HepG2 (cell line): Measurements from ENCODE around the gene PLSCR5. TPM values are rescaled to one million over a fixed set of nuclear protein-coding genes. Genes with fewer than 3 reads are reported as not detected.

Experiments
- HMGA1 ChIP-seq: sonication (generic); formaldehyde crosslinking; conservative IDR thresholded peaks from 2 replicates; pipeline ENCODE4 v1.4.0; 2020; ENCODE audit warnings: missing genetic modification reagents
- HMGXB4 ChIP-seq, 2 experiments: sonication (generic) in 1 of 2; formaldehyde crosslinking in 1 of 2; IDR thresholded peaks; 2 replicates each; pipeline versions ENCODE4 v1.4.0 to v1.6.1; 2018 to 2020; ENCODE audit warnings: missing genetic modification reagents in 2 of 2, borderline replicate concordance in 1 of 2, low read depth in 1 of 2, mild to moderate bottlenecking in 1 of 2, missing biosample characterization in 1 of 2
- KIAA2018 ChIP-seq: sonication (generic); formaldehyde crosslinking; IDR thresholded peaks from 2 replicates; pipeline ENCODE4 v1.5.0; 2020; ENCODE audit warnings: mild to moderate bottlenecking, missing genetic modification reagents, borderline replicate concordance
- MEF2D ChIP-seq: sonication (generic); formaldehyde crosslinking; IDR thresholded peaks from 2 replicates; pipeline ENCODE4 v1.5.1; 2020; ENCODE audit warnings: mild to moderate bottlenecking, missing genetic modification reagents
- ZBTB40 ChIP-seq, 2 experiments: fragments of 450-650 bp in 1 of 2; sonication (generic) in 1 of 2; formaldehyde crosslinking in 1 of 2; IDR thresholded peaks; 2 replicates each; pipeline versions ENCODE4 v1.6.1 to v1.8.0; 2016 to 2022; ENCODE audit warnings: antibody characterized with exemption in 1 of 2, mild to moderate bottlenecking in 1 of 2, missing genetic modification reagents in 1 of 2
- polyA plus RNA-seq, 8 experiments: library from polyadenylated mRNA; depleted of rRNA in 3 of 8; stranded (reverse) in 7 of 8; unstranded in 1 of 8; fragments of >200 nt; fragmentation: Illumina TruSeq in 4 of 8; extraction: Trizol in 4 of 8; gene quantifications; 2 replicates each; pipeline versions ENCODE4 v1.2.1 to v1.2.3, GENCODE V29; 2011 to 2016; ENCODE audit warnings: low read depth in 4 of 8, missing spikeins in 1 of 8, mixed read lengths in 1 of 8; ENCODE audit not compliant: insufficient read depth in 1 of 8
- total RNA-seq, 5 experiments: library from RNA; depleted of rRNA; stranded (reverse); fragments of >200 nt; fragmentation: Illumina TruSeq; extraction: Trizol; gene quantifications; 2 replicates each; pipeline ENCODE4 v1.2.3, GENCODE V29; 2016; ENCODE audit warnings: low read depth in 1 of 5

PLSCR5 gene
- total and polyA plus RNA-seq, 2 of the 13 experiments (the other 11 are each of a cell fraction or from before 2014, with no cell fraction given), result 0.50 TPM; not detected in 1

- TF ChIP-seq KIAA2018 (CRISPR knock-in tag) (no peak), MEF2D (0 out of 2 replicates have a peak, but pooled peaks have one; percentile 45), HMGA1 (CRISPR knock-in tag) (no peak), HMGXB4 (CRISPR knock-in tag; IDR thresholded peaks at IDR 0.05; ENCODE audit: borderline replicate concordance in 1 of 2, low read depth in 1 of 2) (no peak; a peak in 1 of 4 replicates), ZBTB40 (IDR thresholded peaks at IDR 0.05) (no peak), ZBTB40 (CRISPR knock-in tag; IDR thresholded peaks at IDR 0.05) (no peak; the same call in 1 of the 2 replicates)
Measured at GRCh38 chr3:146581080-146581601, 24.0 kb downstream of the PLSCR5 start (continued).
